A673 (cell line): ENCODE measurements around the gene LENG8. TPM values are rescaled to one million over a fixed set of nuclear protein-coding genes. Genes with fewer than 3 reads are reported as not detected.

Experiments used
- BruUV-seq: library from RNA; stranded (reverse); fragments of 400-500 nt; replicated peaks from 2 replicates; lab custom pipeline; 2021; lab: Mats Ljungman, UMichigan
- CTCF ChIA-PET: fragments of 300-600 bp; sonication (Branson Sonifier 250); formaldehyde crosslinking; loops from one replicate; lab custom pipeline; 2022; ENCODE audit warnings: antibody characterized with exemption; lab: Charles Lee
- POLR2A ChIA-PET: fragments of 300-600 bp; sonication (Branson Sonifier 250); formaldehyde crosslinking; loops from one replicate; lab custom pipeline; 2022; ENCODE audit warnings: antibody characterized with exemption; ENCODE audit not compliant: low non-redundant PET; lab: Charles Lee
- DNase-seq: peaks from one replicate; pipeline ENCODE4 v3.0.0-alpha.2; 2015; ENCODE audit warnings: low spot score
- H3K27ac ChIP-seq: fragments of 200-600 bp; sonication (generic); 2 replicates; pipeline ENCODE4 v1.5.1; 2016; ENCODE audit warnings: mixed run types, low read depth, mild to moderate bottlenecking, mixed read lengths, antibody characterized with exemption, low read length; ENCODE audit not compliant: poor library complexity, severe bottlenecking
- H3K27me3 ChIP-seq: fragments of 200-600 bp; sonication (generic); replicated peaks from 2 replicates; pipeline ENCODE4 v1.6.1; 2017; ENCODE audit warnings: mixed run types, low read depth, mild to moderate bottlenecking, mixed read lengths, antibody characterized with exemption, low read length; ENCODE audit not compliant: insufficient read depth, poor library complexity
- H3K36me3 ChIP-seq: fragments of 200-600 bp; sonication (generic); 2 replicates; pipeline ENCODE4 v1.6.1; 2016; ENCODE audit warnings: mixed run types, mild to moderate bottlenecking, mixed read lengths, antibody characterized with exemption, low read length; ENCODE audit not compliant: insufficient read depth, poor library complexity, severe bottlenecking
- H3K4me1 ChIP-seq: fragments of 200-600 bp; sonication (generic); 2 replicates; pipeline ENCODE4 v1.6.1; 2017; ENCODE audit warnings: mixed run types, mild to moderate bottlenecking, mixed read lengths, antibody characterized with exemption, low read length; ENCODE audit not compliant: insufficient read depth, poor library complexity, severe bottlenecking
- H3K4me3 ChIP-seq: fragments of 200-600 bp; sonication (generic); 2 replicates; pipeline ENCODE4 v1.5.1; 2016; ENCODE audit warnings: low read depth, mixed run types, mild to moderate bottlenecking, mixed read lengths, low read length; ENCODE audit not compliant: poor library complexity, severe bottlenecking
- H3K9me3 ChIP-seq: fragments of 200-600 bp; sonication (generic); 2 replicates; pipeline ENCODE4 v1.6.1; 2016; ENCODE audit warnings: mixed run types, low read depth, mild to moderate bottlenecking, mixed read lengths, antibody characterized with exemption, low read length; ENCODE audit not compliant: poor library complexity, severe bottlenecking
- CTCF ChIP-seq: fragments of 300-800, 200-600 bp; sonication (generic); conservative IDR thresholded peaks from 2 replicates; pipeline ENCODE4 v1.5.1; 2017; ENCODE audit warnings: low read depth, mild to moderate bottlenecking, antibody characterized with exemption, low read length, moderate library complexity, mixed read lengths
- EZH2 ChIP-seq: fragments of 200-600 bp; sonication (generic); IDR thresholded peaks from 2 replicates; pipeline ENCODE4 v1.6.1; 2017; ENCODE audit warnings: borderline replicate concordance, low read depth, mild to moderate bottlenecking, mixed read lengths, antibody characterized with exemption, low read length; ENCODE audit not compliant: poor library complexity, severe bottlenecking
- intact Hi-C: fragments of 100-400 bp; cut with micrococcal nuclease; formaldehyde crosslinking; loops from one replicate; pipeline ENCODE4 v1.10.0; 2022; ENCODE audit not compliant: unreplicated experiment
- total RNA-seq: library from RNA; stranded (reverse); gene quantifications from 2 replicates; pipeline ENCODE4 v1.2.3, GENCODE V29; 2021

Gene LENG8
- total RNA-seq, 1 experiment from 2014 or later: 129 TPM

- Histone ChIP-seq H3K27me3 (peaks cover 4% of the 10 kb centered on the region), H3K27ac (no peak overlapping the region), H3K4me3 (no peak overlapping the region), H3K4me1 (no peaks in the 10 kb centered on the region), H3K9me3 (no peaks in the 10 kb centered on the region), H3K36me3 (no peaks in the 10 kb centered on the region)
- intact Hi-C loops: loop anchor here (5.0 kb wide), 1 partner anchor 194 kb away; no protein-coding TSS in a partner anchor
- TF ChIP-seq EZH2 (no peak), CTCF (no peak)
- CTCF ChIA-PET: no interaction called here
- POLR2A ChIA-PET: no interaction called here
- no TSS peak for BruUV-seq
- DNase-seq: no peak
Measured at GRCh38 chr19:54482889-54483288, 33.9 kb downstream of the LENG8 start.

- Histone ChIP-seq H3K27ac (no peak overlapping the region), H3K4me1 (no peaks in the 10 kb centered on the region), H3K36me3 (no peaks in the 10 kb centered on the region), H3K4me3 (no peak overlapping the region), H3K9me3 (no peaks in the 10 kb centered on the region), H3K27me3 (peaks cover 14% of the 10 kb centered on the region)
- no peak for TF ChIP-seq CTCF
- DNase-seq: no peak
- CTCF ChIA-PET: no interaction called here
- intact Hi-C loops: loop anchor here (5.0 kb wide), 1 partner anchor 193 kb away; no protein-coding TSS in a partner anchor
- BruUV-seq: no TSS peak
- POLR2A ChIA-PET: interaction anchor here (0.7 kb wide), 1 partner anchor 53 kb away, joined by 20 read pairs; no protein-coding TSS in a partner anchor
Measured at GRCh38 chr19:54484451-54484850, 35.5 kb downstream of the LENG8 start.

- BruUV-seq: no TSS peak
- no peak overlapping the region for H3K27ac ChIP-seq
- H3K36me3 ChIP-seq: no peaks in the 10 kb centered on the region
- DNase-seq: no peak
- H3K27me3 ChIP-seq: peaks cover 28% of the 10 kb centered on the region
- no peaks in the 10 kb centered on the region for H3K4me1 ChIP-seq
- TF ChIP-seq CTCF: no peak
- TF ChIP-seq EZH2: no peak
- no peak overlapping the region for H3K4me3 ChIP-seq
- ChIA-PET POLR2A (no interaction called here), CTCF (no interaction called here)
- no peaks in the 10 kb centered on the region for H3K9me3 ChIP-seq
- intact Hi-C loops: no loop called here
Measured at GRCh38 chr19:54485851-54486250, 36.9 kb downstream of the LENG8 start.
